ENCODE data around the gene RPN2. TPM values are rescaled to one million over a fixed set of nuclear protein-coding genes. Genes with fewer than 3 reads are reported as not detected.

Gene RPN2
- polyA plus RNA-seq, 1 donor from 2014 or later = 151 TPM

GRCh38 chr20:37163832-37164554, 15.1 kb upstream of the RPN2 start:
- H3K4me3 ChIP-seq (ENCODE audit: low read length) = no peak overlapping the region
- H3K36me3 ChIP-seq (ENCODE audit: insufficient read depth, low read length) = peaks cover 4% of the 10 kb centered on the region
- H3F3A ChIP-seq (ENCODE audit: insufficient read depth, low read length, poor library complexity, severe bottlenecking) = no peaks in the 10 kb centered on the region
- no peaks in the 10 kb centered on the region for H3K9me3 ChIP-seq (ENCODE audit: low read length)
- no peaks in the 10 kb centered on the region for H3K79me2 ChIP-seq (replicated peaks; ENCODE audit: insufficient read depth, low read length)
- H3K4me2 ChIP-seq (ENCODE audit: low read length) = no peak overlapping the region
- no peak overlapping the region for H2AFZ ChIP-seq (ENCODE audit: low read depth, low read length)
- H3K9ac ChIP-seq (ENCODE audit: low read length) = no peak overlapping the region
- H4K20me1 ChIP-seq (ENCODE audit: insufficient read depth) = no peaks in the 10 kb centered on the region
- no peaks in the 10 kb centered on the region for H3K27me3 ChIP-seq (ENCODE audit: insufficient read depth, low read depth, low read length)
- H3K9me2 ChIP-seq (ENCODE audit: insufficient read depth, low read length) = no peaks in the 10 kb centered on the region
- no peak overlapping the region for H3K27ac ChIP-seq (ENCODE audit: low read length)
- TF ChIP-seq POLR2AphosphoS5 (IDR thresholded peaks at IDR 0.05) (no peak), EZH2 (IDR thresholded peaks at IDR 0.05; ENCODE audit: borderline replicate concordance, insufficient read depth, low read length, poor library complexity, severe bottlenecking) (no peak), RAD21 (conservative IDR thresholded peaks at IDR 0.05) (no peak), SMC3 (conservative IDR thresholded peaks at IDR 0.05; ENCODE audit: poor library complexity) (no peak)
- TF ChIP-seq, protein P1, sequence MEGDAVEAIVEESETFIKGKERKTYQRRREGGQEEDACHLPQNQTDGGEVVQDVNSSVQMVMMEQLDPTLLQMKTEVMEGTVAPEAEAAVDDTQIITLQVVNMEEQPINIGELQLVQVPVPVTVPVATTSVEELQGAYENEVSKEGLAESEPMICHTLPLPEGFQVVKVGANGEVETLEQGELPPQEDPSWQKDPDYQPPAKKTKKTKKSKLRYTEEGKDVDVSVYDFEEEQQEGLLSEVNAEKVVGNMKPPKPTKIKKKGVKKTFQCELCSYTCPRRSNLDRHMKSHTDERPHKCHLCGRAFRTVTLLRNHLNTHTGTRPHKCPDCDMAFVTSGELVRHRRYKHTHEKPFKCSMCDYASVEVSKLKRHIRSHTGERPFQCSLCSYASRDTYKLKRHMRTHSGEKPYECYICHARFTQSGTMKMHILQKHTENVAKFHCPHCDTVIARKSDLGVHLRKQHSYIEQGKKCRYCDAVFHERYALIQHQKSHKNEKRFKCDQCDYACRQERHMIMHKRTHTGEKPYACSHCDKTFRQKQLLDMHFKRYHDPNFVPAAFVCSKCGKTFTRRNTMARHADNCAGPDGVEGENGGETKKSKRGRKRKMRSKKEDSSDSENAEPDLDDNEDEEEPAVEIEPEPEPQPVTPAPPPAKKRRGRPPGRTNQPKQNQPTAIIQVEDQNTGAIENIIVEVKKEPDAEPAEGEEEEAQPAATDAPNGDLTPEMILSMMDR (IDR thresholded peaks at IDR 0.05; ENCODE audit: poor library complexity, severe bottlenecking) = no peak

DNA sequence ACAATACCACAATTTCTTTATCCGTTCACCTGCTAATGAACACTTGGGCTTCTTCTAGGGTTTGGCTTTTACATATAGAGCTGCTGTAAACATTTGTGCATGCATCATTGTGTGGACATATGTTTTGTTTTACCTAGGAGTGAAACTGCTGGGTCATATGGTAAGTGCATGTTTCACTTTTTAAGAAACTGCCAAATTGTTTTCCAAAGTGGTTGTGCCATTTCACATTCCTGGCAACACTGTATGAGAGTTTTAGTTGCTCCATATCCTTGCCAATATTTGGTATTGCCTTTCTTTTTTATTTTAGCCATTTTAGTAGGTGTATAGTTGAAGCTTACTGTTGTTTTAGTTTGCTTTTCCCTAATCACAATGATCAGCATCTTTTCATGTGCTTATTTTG, 14.1 kb upstream of the RPN2 start:
- H3K36me3 ChIP-seq (ENCODE audit: insufficient read depth, low read length) = peaks cover 4% of the 10 kb centered on the region
- H3K9me2 ChIP-seq (ENCODE audit: insufficient read depth, low read length) = no peaks in the 10 kb centered on the region
- H3K4me2 ChIP-seq (ENCODE audit: low read length) = no peak overlapping the region
- H3K4me3 ChIP-seq (ENCODE audit: low read length) = no peak overlapping the region
- no peak overlapping the region for H3K9ac ChIP-seq (ENCODE audit: low read length)
- no peaks in the 10 kb centered on the region for H3K27me3 ChIP-seq (ENCODE audit: insufficient read depth, low read depth, low read length)
- no peak overlapping the region for H2AFZ ChIP-seq (ENCODE audit: low read depth, low read length)
- TF ChIP-seq EP300 (conservative IDR thresholded peaks at IDR 0.05; ENCODE audit: poor library complexity, severe bottlenecking) (no peak), POLR2AphosphoS5 (IDR thresholded peaks at IDR 0.05) (no peak), REST (IDR thresholded peaks at IDR 0.05; ENCODE audit: borderline replicate concordance) (no peak), EZH2 (IDR thresholded peaks at IDR 0.05; ENCODE audit: borderline replicate concordance, insufficient read depth, low read length, poor library complexity, severe bottlenecking) (no peak), MXI1 (conservative IDR thresholded peaks at IDR 0.05; ENCODE audit: poor library complexity, severe bottlenecking) (no peak), SMC3 (conservative IDR thresholded peaks at IDR 0.05; ENCODE audit: poor library complexity) (no peak), TAF1 (IDR thresholded peaks at IDR 0.05; ENCODE audit: low read depth) (no peak), RAD21 (conservative IDR thresholded peaks at IDR 0.05) (no peak)
- TF ChIP-seq, protein P1 (IDR thresholded peaks at IDR 0.05; ENCODE audit: poor library complexity, severe bottlenecking) = no peak
- H3K79me2 ChIP-seq (replicated peaks; ENCODE audit: insufficient read depth, low read length) = no peaks in the 10 kb centered on the region
- no peak overlapping the region for H3K27ac ChIP-seq (ENCODE audit: low read length)
- H3K9me3 ChIP-seq (ENCODE audit: low read length) = no peaks in the 10 kb centered on the region
- H4K20me1 ChIP-seq (ENCODE audit: insufficient read depth) = no peaks in the 10 kb centered on the region
- no peaks in the 10 kb centered on the region for H3F3A ChIP-seq (ENCODE audit: insufficient read depth, low read length, poor library complexity, severe bottlenecking)

Measured in neural cell (in vitro differentiated cells).